Hematopoietic multipotent progenitor cell treated with erythropoietin and hydrocortisone succinate and interleukin-3 and kit ligand, for 8 days (in vitro differentiated cells): ENCODE data around the gene DNER.
"Not testable (repeated sequence)": the region's sequence is repeated elsewhere in the genome, so short reads cannot be mapped to it uniquely, and the experiment has no call there.

ENCODE experiments used
- DNase-seq: peaks from one replicate; pipeline ENCODE4 v3.0.0-alpha.2; 2015

DNER gene

GRCh38 chr2:229562472-229563127 is 151.8 kb downstream of the DNER start:
- DNase-seq = no peak

- no peak for DNase-seq
Observed at GRCh38 chr2:229559986-229560385, 154.4 kb downstream of the DNER start.

GRCh38 chr2:229553091-229553490 is 161.3 kb downstream of the DNER start:
- DNase-seq = no peak

- no peak for DNase-seq
Observed at GRCh38 chr2:229543176-229543873, 171.0 kb downstream of the DNER start.

- no peak for DNase-seq
Observed at GRCh38 chr2:229539628-229540027, 174.7 kb downstream of the DNER start.

GRCh38 chr2:229531594-229531993 is 182.8 kb downstream of the DNER start:
- DNase-seq = no peak

- no peak for DNase-seq
Observed at GRCh38 chr2:229530434-229530833, 183.9 kb downstream of the DNER start.

GRCh38 chr2:229528846-229529245 is 185.5 kb downstream of the DNER start:
- no peak for DNase-seq

- DNase-seq = no peak
Observed at GRCh38 chr2:229526951-229527350, 187.4 kb downstream of the DNER start.

- no peak for DNase-seq
Observed at GRCh38 chr2:229524799-229525198, 189.6 kb downstream of the DNER start.

GRCh38 chr2:229523663-229524062 is 190.7 kb downstream of the DNER start:
- no peak for DNase-seq

- DNase-seq = no peak
Observed at GRCh38 chr2:229521576-229521975, 192.8 kb downstream of the DNER start.

GRCh38 chr2:229520691-229521096 is 193.7 kb downstream of the DNER start:
- DNase-seq = no peak

- DNase-seq = no peak
Observed at GRCh38 chr2:229519655-229520430, 194.5 kb downstream of the DNER start.

- DNase-seq = no peak
Observed at GRCh38 chr2:229514273-229514895, 200.0 kb downstream of the DNER start.

- no peak for DNase-seq
Observed at GRCh38 chr2:229511524-229511923, 202.8 kb downstream of the DNER start.

- not testable (repeated sequence) for DNase-seq
Observed at GRCh38 chr2:229506699-229507098, 207.7 kb downstream of the DNER start.

- DNase-seq = no peak
Observed at GRCh38 chr2:229501051-229501794, 213.1 kb downstream of the DNER start.

- no peak for DNase-seq
Observed at GRCh38 chr2:229492034-229492433, 222.3 kb downstream of the DNER start.

- DNase-seq = no peak
Observed at GRCh38 chr2:229490167-229490566, 224.2 kb downstream of the DNER start.

- no peak for DNase-seq
Observed at GRCh38 chr2:229489016-229489415, 225.3 kb downstream of the DNER start.

GRCh38 chr2:229488232-229488631 is 226.1 kb downstream of the DNER start:
- no peak for DNase-seq

- no peak for DNase-seq
Observed at GRCh38 chr2:229486673-229487072, 227.7 kb downstream of the DNER start.
